ENCODE measurements around the gene OSBPL10. TPM values are rescaled to one million over a fixed set of nuclear protein-coding genes. Genes with fewer than 3 reads are reported as not detected.

Gene OSBPL10
- total and polyA plus RNA-seq, 2 of the 8 experiments (the other 6 are each of a cell fraction or from before 2014, with no cell fraction given), result 26.2 to 86.7 TPM

- H3K4me3 ChIP-seq (ENCODE audit: extremely low read depth in 1 of 4, insufficient read depth in 2 of 4, low read depth in 3 of 4, low read length in 4 of 4), result no peak overlapping the region
- H2BK20ac ChIP-seq (ENCODE audit: low read length), result no peak overlapping the region
- H2BK15ac ChIP-seq (ENCODE audit: low read length), result no peak overlapping the region
- H3K23me2 ChIP-seq (ENCODE audit: low read depth, low read length), result no peaks in the 10 kb centered on the region
- no peak overlapping the region for H4K5ac ChIP-seq (ENCODE audit: insufficient read length, low read depth, low read length)
- no peak overlapping the region for H3K14ac ChIP-seq (ENCODE audit: insufficient read length)
- peaks cover 2% of the 10 kb centered on the region; the same call in 1 of the 2 replicates for H3K79me1 ChIP-seq (ENCODE audit: low read depth, low read length)
- H3K4me1 ChIP-seq (replicated peaks in 1 of 4; ENCODE audit: control insufficient read depth in 3 of 4, insufficient read depth in 4 of 4, low read length in 3 of 4), result peaks cover 0 to 7% (median 3%) of the 10 kb centered on the region in 4 experiments; a peak in 3 of 7 replicates
- no peak overlapping the region for H2AFZ ChIP-seq (ENCODE audit: low read length)
- no peak overlapping the region for H3K9ac ChIP-seq (replicated peaks in 1 of 4; ENCODE audit: extremely low read depth in 1 of 4, low read depth in 3 of 4, low read length in 3 of 4)
- no peak overlapping the region for H3K56ac ChIP-seq (replicated peaks; ENCODE audit: insufficient read length, low read depth, low read length)
- no peak overlapping the region for H3K4ac ChIP-seq (replicated peaks; ENCODE audit: insufficient read length, low read depth, low read length)
- H3K27me3 ChIP-seq (replicated peaks in 1 of 4; ENCODE audit: control insufficient read depth in 3 of 4, extremely low read depth in 1 of 4, insufficient read depth in 3 of 4, low read length in 3 of 4), result no peaks in the 10 kb centered on the region
- no peak overlapping the region for H2BK120ac ChIP-seq (replicated peaks; ENCODE audit: low read depth, low read length)
- CTCF ChIA-PET (ENCODE audit: partially characterized antibody), result no interaction called here
- no peak overlapping the region for H2AK5ac ChIP-seq (ENCODE audit: low read depth, low read length)
- POLR2A ChIA-PET (ENCODE audit: partially characterized antibody), result interaction anchor here (0.6 kb wide), 1 partner anchor 12 kb away, joined by 3 read pairs; no protein-coding TSS in a partner anchor
- no peak overlapping the region for H2BK5ac ChIP-seq (ENCODE audit: low read depth, low read length)
- no peaks in the 10 kb centered on the region; a peak in 1 of 8 replicates for H3K36me3 ChIP-seq (ENCODE audit: control insufficient read depth in 2 of 4, insufficient read depth in 4 of 4, low read length in 3 of 4)
- no peak overlapping the region for H3K23ac ChIP-seq (ENCODE audit: insufficient read length)
- H3K4me2 ChIP-seq (ENCODE audit: insufficient read depth in 1 of 2, low read depth in 2 of 2, low read length in 2 of 2), result no peak overlapping the region
- H3K79me2 ChIP-seq (ENCODE audit: control insufficient read depth in 1 of 2, insufficient read depth in 2 of 2, low read length in 2 of 2), result no peaks in the 10 kb centered on the region
- no peak for DNase-seq (ENCODE audit: low read depth in 1 of 2, low spot score in 2 of 2)
- H3K9me3 ChIP-seq (ENCODE audit: insufficient read depth in 2 of 2, low read depth in 1 of 2, low read length in 1 of 2), result no peaks in the 10 kb centered on the region
- H2BK12ac ChIP-seq (ENCODE audit: low read depth, low read length), result no peak overlapping the region
- no peak overlapping the region for H4K91ac ChIP-seq (replicated peaks; ENCODE audit: insufficient read length, low read length)
- no peak overlapping the region for H4K8ac ChIP-seq (ENCODE audit: extremely low read depth, insufficient read depth, low read length)
- no peak overlapping the region for H3K27ac ChIP-seq (ENCODE audit: low read depth, low read length)
- FAIRE-seq, result no peak
- no peak overlapping the region for H3K18ac ChIP-seq (ENCODE audit: extremely low read depth, low read length)
- WGBS, 2 experiments (ENCODE audit: extremely low coverage in 1 of 2, insufficient coverage in 1 of 2, insufficient read length in 1 of 2, insufficient replicate concordance in 2 of 2, low coverage in 1 of 2, low lambda C conversion rate in 2 of 2, missing lambda C conversion rate in 1 of 2), result 100% methylated on average over 1 of the region's 1 CpG; no CpG with 5 or more reads in 1 of the 2 experiments
- H4K20me1 ChIP-seq (replicated peaks in 1 of 2; ENCODE audit: control insufficient read depth in 1 of 2, insufficient read depth in 2 of 2, low read length in 2 of 2), result no peaks in the 10 kb centered on the region
- TF ChIP-seq, protein P1, sequence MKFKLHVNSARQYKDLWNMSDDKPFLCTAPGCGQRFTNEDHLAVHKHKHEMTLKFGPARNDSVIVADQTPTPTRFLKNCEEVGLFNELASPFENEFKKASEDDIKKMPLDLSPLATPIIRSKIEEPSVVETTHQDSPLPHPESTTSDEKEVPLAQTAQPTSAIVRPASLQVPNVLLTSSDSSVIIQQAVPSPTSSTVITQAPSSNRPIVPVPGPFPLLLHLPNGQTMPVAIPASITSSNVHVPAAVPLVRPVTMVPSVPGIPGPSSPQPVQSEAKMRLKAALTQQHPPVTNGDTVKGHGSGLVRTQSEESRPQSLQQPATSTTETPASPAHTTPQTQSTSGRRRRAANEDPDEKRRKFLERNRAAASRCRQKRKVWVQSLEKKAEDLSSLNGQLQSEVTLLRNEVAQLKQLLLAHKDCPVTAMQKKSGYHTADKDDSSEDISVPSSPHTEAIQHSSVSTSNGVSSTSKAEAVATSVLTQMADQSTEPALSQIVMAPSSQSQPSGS (IDR thresholded peaks at IDR 0.05; ENCODE audit: low read length), result no peak
- TF ChIP-seq HDAC6 (IDR thresholded peaks at IDR 0.05; ENCODE audit: low read depth, low read length), result no peak
- TF ChIP-seq, protein P2, sequence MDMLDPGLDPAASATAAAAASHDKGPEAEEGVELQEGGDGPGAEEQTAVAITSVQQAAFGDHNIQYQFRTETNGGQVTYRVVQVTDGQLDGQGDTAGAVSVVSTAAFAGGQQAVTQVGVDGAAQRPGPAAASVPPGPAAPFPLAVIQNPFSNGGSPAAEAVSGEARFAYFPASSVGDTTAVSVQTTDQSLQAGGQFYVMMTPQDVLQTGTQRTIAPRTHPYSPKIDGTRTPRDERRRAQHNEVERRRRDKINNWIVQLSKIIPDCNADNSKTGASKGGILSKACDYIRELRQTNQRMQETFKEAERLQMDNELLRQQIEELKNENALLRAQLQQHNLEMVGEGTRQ (IDR thresholded peaks at IDR 0.05; ENCODE audit: low read length), result no peak
- TF ChIP-seq SAP30 (IDR thresholded peaks at IDR 0.05; ENCODE audit: insufficient read depth, insufficient replicate concordance, low read length), result no peak
- no peak for TF ChIP-seq RNF2 (IDR thresholded peaks at IDR 0.05; ENCODE audit: borderline replicate concordance, low read depth, low read length, missing control alignments, poor library complexity, severe bottlenecking)
- TF ChIP-seq NRF1 (IDR thresholded peaks at IDR 0.05; ENCODE audit: low read depth, low read length), result no peak
- TF ChIP-seq CREB1 (IDR thresholded peaks at IDR 0.05), result no peak
- TF ChIP-seq E2F6 (IDR thresholded peaks at IDR 0.05), result no peak
- TF ChIP-seq ATF3 (IDR thresholded peaks at IDR 0.05; ENCODE audit: insufficient read depth, low read depth, low read length), result no peak
These were observed 240.7 kb downstream of the OSBPL10 start for GRCh38 chr3:31740397-31740796.
